H9 (cell line): ENCODE data around the gene ZNF175. TPM values are rescaled to one million over a fixed set of nuclear protein-coding genes. Genes with fewer than 3 reads are reported as not detected.

Source experiments
- DNase-seq: peaks from one replicate; pipeline ENCODE4 v3.0.0-alpha.2; 2017
- H2AFZ ChIP-seq: one replicate; pipeline ENCODE4 v1.6.1; 2013; ENCODE audit warnings: mild to moderate bottlenecking, low read length, control low read depth, moderate library complexity
- H2AK5ac ChIP-seq: 2 replicates; pipeline ENCODE4 v1.6.1; 2013; ENCODE audit warnings: low read length, control low read depth, mixed read lengths; ENCODE audit not compliant: insufficient read length
- H2BK120ac ChIP-seq: one replicate; pipeline ENCODE4 v1.6.1; 2013; ENCODE audit warnings: low read depth, mild to moderate bottlenecking, low read length, control low read depth, inconsistent platforms; ENCODE audit not compliant: poor library complexity, severe bottlenecking
- H2BK12ac ChIP-seq: 2 replicates; pipeline ENCODE4 v1.6.1; 2013; ENCODE audit warnings: low read length, control low read depth, mixed read lengths, low read depth; ENCODE audit not compliant: insufficient read length
- H2BK15ac ChIP-seq: 2 replicates; pipeline ENCODE4 v1.6.1; 2013; ENCODE audit warnings: low read depth, low read length, control low read depth
- H2BK20ac ChIP-seq: one replicate; pipeline ENCODE4 v1.6.1; 2013; ENCODE audit warnings: low read depth, mild to moderate bottlenecking, low read length, control low read depth, inconsistent platforms; ENCODE audit not compliant: poor library complexity, severe bottlenecking
- H2BK5ac ChIP-seq: 2 replicates; pipeline ENCODE4 v1.6.1; 2013; ENCODE audit warnings: low read length, control low read depth, mixed read lengths; ENCODE audit not compliant: insufficient read length
- H3K14ac ChIP-seq: 2 replicates; pipeline ENCODE4 v1.6.1; 2013; ENCODE audit warnings: low read length, control low read depth; ENCODE audit not compliant: insufficient read depth
- H3K18ac ChIP-seq: 2 replicates; pipeline ENCODE4 v1.6.1; 2013; ENCODE audit warnings: low read depth, mild to moderate bottlenecking, mixed read lengths, low read length, control low read depth; ENCODE audit not compliant: insufficient read length
- H3K23ac ChIP-seq: 2 replicates; pipeline ENCODE4 v1.6.1; 2013; ENCODE audit warnings: low read length, control low read depth, mixed read lengths, low read depth; ENCODE audit not compliant: insufficient read length
- H3K23me2 ChIP-seq: 2 replicates; pipeline ENCODE4 v1.6.1; 2013; ENCODE audit warnings: low read depth, mild to moderate bottlenecking, mixed read lengths, low read length, control low read depth; ENCODE audit not compliant: insufficient read length, poor library complexity, severe bottlenecking
- H3K27ac ChIP-seq: 2 replicates; pipeline ENCODE4 v1.5.1; 2013; ENCODE audit warnings: low read length, control low read depth, mixed read lengths, low read depth; ENCODE audit not compliant: insufficient read length
- H3K27me3 ChIP-seq: 2 replicates; pipeline ENCODE4 v1.6.1; 2013; ENCODE audit warnings: low read length, control low read depth, inconsistent platforms; ENCODE audit not compliant: insufficient read depth
- H3K4ac ChIP-seq: 2 replicates; pipeline ENCODE4 v1.6.1; 2013; ENCODE audit warnings: low read depth, mild to moderate bottlenecking, control low read depth, inconsistent platforms, low read length, moderate library complexity
- H3K4me1 ChIP-seq: 2 replicates; pipeline ENCODE4 v1.6.1; 2013; ENCODE audit warnings: low read length, control low read depth, inconsistent platforms; ENCODE audit not compliant: insufficient read depth
- H3K4me2 ChIP-seq: 2 replicates; pipeline ENCODE4 v1.6.1; 2013; ENCODE audit warnings: low read length, control low read depth, mixed read lengths; ENCODE audit not compliant: insufficient read length, insufficient read depth
- H3K56ac ChIP-seq: 2 replicates; pipeline ENCODE4 v1.6.1; 2013; ENCODE audit warnings: low read depth, mild to moderate bottlenecking, mixed read lengths, low read length, control low read depth; ENCODE audit not compliant: insufficient read length
- H3K79me1 ChIP-seq: 2 replicates; pipeline ENCODE4 v1.6.1; 2013; ENCODE audit warnings: low read depth, mild to moderate bottlenecking, moderate library complexity, low read length, control low read depth, inconsistent platforms; ENCODE audit not compliant: insufficient read depth, poor library complexity, severe bottlenecking
- H3K79me2 ChIP-seq: 2 replicates; pipeline ENCODE4 v1.6.1; 2013; ENCODE audit warnings: low read length, control low read depth, inconsistent platforms; ENCODE audit not compliant: insufficient read depth
- H3K9ac ChIP-seq: 2 replicates; pipeline ENCODE4 v1.6.1; 2013; ENCODE audit warnings: low read length, control low read depth, mixed read lengths; ENCODE audit not compliant: insufficient read length; ENCODE audit errors: extremely low read depth
- H3K9me3 ChIP-seq: one replicate; pipeline ENCODE4 v1.6.1; 2013; ENCODE audit warnings: low read depth, low read length, inconsistent platforms; ENCODE audit not compliant: control insufficient read depth
- H3T11ph ChIP-seq: one replicate; pipeline ENCODE4 v1.6.1; 2013; ENCODE audit warnings: mild to moderate bottlenecking, low read length, control low read depth, inconsistent platforms
- H4K20me1 ChIP-seq: one replicate; pipeline ENCODE4 v1.6.1; 2013; ENCODE audit not compliant: control insufficient read depth, insufficient read length, insufficient read depth
- H4K5ac ChIP-seq: 2 replicates; pipeline ENCODE4 v1.6.1; 2013; ENCODE audit warnings: low read depth, mild to moderate bottlenecking, mixed read lengths, low read length, control low read depth; ENCODE audit not compliant: insufficient read length
- H4K8ac ChIP-seq: replicated peaks from 2 replicates; pipeline ENCODE4 v1.6.1; 2013; ENCODE audit warnings: low read length, control low read depth, mixed read lengths, low read depth; ENCODE audit not compliant: insufficient read length
- H4K91ac ChIP-seq: 2 replicates; pipeline ENCODE4 v1.6.1; 2013; ENCODE audit warnings: low read depth, mild to moderate bottlenecking, moderate library complexity, mixed read lengths, low read length, control low read depth; ENCODE audit not compliant: insufficient read length
- H3K27ac Mint-ChIP-seq, 3 experiments: 2 replicates in 2 of 3; 3 replicates in 1 of 3; pipeline ENCODE4 v1.8.0; 2020 to 2021; ENCODE audit warnings: mixed read lengths in 3 of 3, mild to moderate bottlenecking in 1 of 3, moderate library complexity in 1 of 3
- H3K27me3 Mint-ChIP-seq: 2 replicates; pipeline ENCODE4 v1.8.0; 2021; ENCODE audit warnings: low read depth, mild to moderate bottlenecking, moderate library complexity, mixed read lengths
- H3K36me3 Mint-ChIP-seq, 3 experiments: 2 replicates in 2 of 3; 3 replicates in 1 of 3; pipeline ENCODE4 v1.8.0; 2020 to 2021; ENCODE audit warnings: low read depth in 3 of 3, mixed read lengths in 3 of 3; ENCODE audit not compliant: insufficient read depth in 1 of 3
- H3K4me1 Mint-ChIP-seq, 2 experiments: 2 replicates each; pipeline ENCODE4 v1.8.0; 2020; ENCODE audit warnings: mixed read lengths in 2 of 2
- H3K4me3 Mint-ChIP-seq, 2 experiments: 2 replicates in 1 of 2; 3 replicates in 1 of 2; pipeline ENCODE4 v1.8.0; 2020 to 2021; ENCODE audit warnings: mild to moderate bottlenecking in 2 of 2, mixed read lengths in 2 of 2, moderate library complexity in 1 of 2
- H3K9me3 Mint-ChIP-seq, 2 experiments: 2 replicates in 1 of 2; 3 replicates in 1 of 2; pipeline ENCODE4 v1.8.0; 2020; ENCODE audit warnings: mild to moderate bottlenecking in 2 of 2, mixed read lengths in 2 of 2, moderate library complexity in 1 of 2
- WGBS: extraction: QIAGEN DNeasy Blood & Tissue Kit; methylation state at CpG from one replicate; pipeline ENCODE4 v1.1.7; 2013; ENCODE audit warnings: missing lambda C conversion rate, low lambda C conversion rate, mixed read lengths; ENCODE audit not compliant: insufficient read length; ENCODE audit errors: extremely low coverage; 5-methylcytosine and 5-hydroxymethylcytosine counted together
- total RNA-seq: library from RNA; stranded (reverse); gene quantifications from 2 replicates; pipeline ENCODE4 v1.2.1, GENCODE V29; 2021
- TF ChIP-seq, protein P1 (sequence below): fragments of 200-600 bp; sonication (generic); conservative IDR thresholded peaks from 3 replicates; pipeline ENCODE4 v1.8.0; 2021; ENCODE audit warnings: antibody characterized with exemption, mild to moderate bottlenecking

ZNF175 gene
- total RNA-seq, 1 experiment from 2014 or later, result 10.7 TPM

- Histone ChIP-seq H3K79me2 (no peaks in the 10 kb centered on the region), H3K27me3 (no peaks in the 10 kb centered on the region), H3K4ac (no peak overlapping the region), H3K23ac (no peak overlapping the region), H3K23me2 (no peaks in the 10 kb centered on the region), H4K91ac (no peak overlapping the region), H3K56ac (no peak overlapping the region), H3K79me1 (no peaks in the 10 kb centered on the region), H4K5ac (no peak overlapping the region), H2BK20ac (no peak overlapping the region), H3K27ac (no peak overlapping the region), H3K4me2 (no peak overlapping the region), H4K20me1 (no peaks in the 10 kb centered on the region), H4K8ac (no peak overlapping the region), H2AFZ (no peak overlapping the region), H2BK12ac (no peak overlapping the region), H3K14ac (no peak overlapping the region), H3K9me3 (peaks cover 10% of the 10 kb centered on the region), H2BK15ac (no peak overlapping the region), H2AK5ac (no peak overlapping the region), H3K18ac (no peak overlapping the region), H3K4me1 (no peaks in the 10 kb centered on the region), H3T11ph (no peak overlapping the region), H3K9ac (no peak overlapping the region), H2BK120ac (no peak overlapping the region), H2BK5ac (no peak overlapping the region)
- no CpG with 5 or more reads among the region's 4 CpGs for WGBS
- Mint-ChIP-seq H3K36me3 (peaks cover 3 to 4% (median 4%) of the 10 kb centered on the region in 3 experiments; a peak in 5 of 7 replicates), H3K4me1 (peaks cover 0 to 4% of the 10 kb centered on the region in 2 experiments; a peak in 2 of 4 replicates), H3K27ac (no peak overlapping the region), H3K27me3 (peaks cover 22% of the 10 kb centered on the region), H3K4me3 (no peak overlapping the region), H3K9me3 (peaks cover 77 to 94% of the 10 kb centered on the region in 2 experiments)
- TF ChIP-seq, protein P1, sequence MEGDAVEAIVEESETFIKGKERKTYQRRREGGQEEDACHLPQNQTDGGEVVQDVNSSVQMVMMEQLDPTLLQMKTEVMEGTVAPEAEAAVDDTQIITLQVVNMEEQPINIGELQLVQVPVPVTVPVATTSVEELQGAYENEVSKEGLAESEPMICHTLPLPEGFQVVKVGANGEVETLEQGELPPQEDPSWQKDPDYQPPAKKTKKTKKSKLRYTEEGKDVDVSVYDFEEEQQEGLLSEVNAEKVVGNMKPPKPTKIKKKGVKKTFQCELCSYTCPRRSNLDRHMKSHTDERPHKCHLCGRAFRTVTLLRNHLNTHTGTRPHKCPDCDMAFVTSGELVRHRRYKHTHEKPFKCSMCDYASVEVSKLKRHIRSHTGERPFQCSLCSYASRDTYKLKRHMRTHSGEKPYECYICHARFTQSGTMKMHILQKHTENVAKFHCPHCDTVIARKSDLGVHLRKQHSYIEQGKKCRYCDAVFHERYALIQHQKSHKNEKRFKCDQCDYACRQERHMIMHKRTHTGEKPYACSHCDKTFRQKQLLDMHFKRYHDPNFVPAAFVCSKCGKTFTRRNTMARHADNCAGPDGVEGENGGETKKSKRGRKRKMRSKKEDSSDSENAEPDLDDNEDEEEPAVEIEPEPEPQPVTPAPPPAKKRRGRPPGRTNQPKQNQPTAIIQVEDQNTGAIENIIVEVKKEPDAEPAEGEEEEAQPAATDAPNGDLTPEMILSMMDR, result no peak
- DNase-seq, result no peak
These were observed 68.8 kb downstream of the ZNF175 start for GRCh38 chr19:51639916-51640315.
